ENCODE data around the gene HS1BP3.

Gene HS1BP3

GRCh38 chr2:20633001-20633400, 17.9 kb downstream of the HS1BP3 start:
- no peaks in the 10 kb centered on the region for H3K9me3 ChIP-seq (ENCODE audit: control insufficient read depth in 1 of 2, low read length in 2 of 2)
- H3K36me3 ChIP-seq (ENCODE audit: control insufficient read depth in 1 of 2, insufficient read depth in 2 of 2, low read length in 2 of 2) = peaks cover 4 to 11% of the 10 kb centered on the region in 2 donors
- H3K27me3 ChIP-seq (ENCODE audit: low read depth, low read length) = no peaks in the 10 kb centered on the region
- H3K4me3 ChIP-seq (ENCODE audit: low read depth in 1 of 2, low read length in 2 of 2) = no peak overlapping the region
- peaks cover 17 to 38% of the 10 kb centered on the region in 2 donors for H3K4me1 ChIP-seq (ENCODE audit: control insufficient read depth in 1 of 2, insufficient read depth in 2 of 2, low read length in 2 of 2)
- H3K27ac ChIP-seq (ENCODE audit: low read length) = peak overlapping the region; percentile 14

- Histone ChIP-seq H3K27ac (ENCODE audit: low read length) (no peak overlapping the region), H3K4me3 (ENCODE audit: low read depth in 1 of 2, low read length in 2 of 2) (no peak overlapping the region), H3K9me3 (ENCODE audit: control insufficient read depth in 1 of 2, low read length in 2 of 2) (no peaks in the 10 kb centered on the region), H3K27me3 (ENCODE audit: low read depth, low read length) (no peaks in the 10 kb centered on the region), H3K4me1 (ENCODE audit: control insufficient read depth in 1 of 2, insufficient read depth in 2 of 2, low read length in 2 of 2) (peaks cover 17 to 38% of the 10 kb centered on the region in 2 donors), H3K36me3 (ENCODE audit: control insufficient read depth in 1 of 2, insufficient read depth in 2 of 2, low read length in 2 of 2) (peaks cover 0 to 11% of the 10 kb centered on the region in 2 donors)
These were observed 18.4 kb downstream of the HS1BP3 start for GRCh38 chr2:20632446-20632990.

DNA sequence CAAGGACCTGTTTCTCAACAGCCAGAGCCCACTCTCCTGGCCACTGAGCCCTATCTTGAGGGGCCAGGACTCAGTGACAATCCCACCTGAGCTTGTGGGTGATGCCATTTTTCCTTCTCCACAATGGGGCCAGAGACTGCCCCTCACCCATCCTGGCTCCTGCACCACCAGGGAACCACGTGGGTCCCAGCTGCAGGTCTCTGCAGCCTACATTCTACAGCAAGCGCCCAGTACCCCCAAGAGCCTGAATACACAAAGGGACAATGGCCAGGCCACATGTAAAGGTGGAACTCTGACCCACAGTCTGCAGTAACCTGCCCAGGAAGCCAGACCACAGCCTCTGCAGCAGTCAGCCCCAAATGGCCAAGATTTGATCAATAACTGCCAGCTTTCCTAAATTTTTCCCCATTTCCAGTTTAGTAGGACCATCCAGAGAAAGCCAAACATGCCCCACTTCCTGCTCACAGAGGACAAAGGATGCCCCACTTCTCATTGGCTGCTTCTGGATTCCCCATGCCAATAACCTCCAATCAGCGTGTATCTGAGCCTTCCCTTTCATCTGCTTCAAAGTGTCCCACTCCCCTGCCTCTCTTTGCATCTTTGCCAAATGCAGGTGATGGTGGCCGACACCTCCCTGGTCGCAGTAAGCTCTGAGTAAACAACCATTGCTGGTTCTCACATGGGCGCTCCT, 19.1 kb downstream of the HS1BP3 start:
- no peak overlapping the region for H3K27ac ChIP-seq (ENCODE audit: low read length)

DNA sequence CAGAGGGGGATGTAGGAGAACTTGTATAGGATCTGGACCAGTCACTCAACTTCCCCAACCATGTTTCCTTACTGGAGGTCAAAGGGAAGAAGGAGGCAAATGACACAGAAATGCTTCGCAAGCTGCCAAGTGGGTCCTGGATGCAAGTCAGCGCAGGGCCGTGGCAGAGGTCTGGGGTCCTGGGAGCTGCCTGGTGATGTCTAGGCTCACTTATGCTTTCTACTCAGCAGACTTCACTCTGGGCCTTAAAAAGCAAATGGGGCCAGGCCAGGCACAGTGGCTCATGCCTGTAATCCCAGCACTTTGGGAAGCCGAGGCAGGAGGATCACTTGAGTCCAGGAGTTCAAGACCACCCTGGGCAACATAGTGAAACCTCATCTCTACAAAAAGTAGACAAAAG, 19.9 kb downstream of the HS1BP3 start:
- no peaks in the 10 kb centered on the region for H3K27me3 ChIP-seq (ENCODE audit: low read depth, low read length)

More for the DNA sequence above, 19.1 kb downstream of the HS1BP3 start:
- Histone ChIP-seq H3K36me3 (ENCODE audit: control insufficient read depth in 1 of 2, insufficient read depth in 2 of 2, low read length in 2 of 2) (peaks cover 0 to 11% of the 10 kb centered on the region in 2 donors), H3K4me1 (ENCODE audit: control insufficient read depth in 1 of 2, insufficient read depth in 2 of 2, low read length in 2 of 2) (peaks cover 17 to 38% of the 10 kb centered on the region in 2 donors), H3K4me3 (ENCODE audit: low read depth in 1 of 2, low read length in 2 of 2) (no peak overlapping the region), H3K9me3 (ENCODE audit: control insufficient read depth in 1 of 2, low read length in 2 of 2) (no peaks in the 10 kb centered on the region), H3K27me3 (ENCODE audit: low read depth, low read length) (no peaks in the 10 kb centered on the region)

GRCh38 chr2:20629581-20630171, 21.2 kb downstream of the HS1BP3 start:
- no peaks in the 10 kb centered on the region for H3K9me3 ChIP-seq (ENCODE audit: control insufficient read depth in 1 of 2, low read length in 2 of 2)
- H3K27ac ChIP-seq (ENCODE audit: low read length) = no peak overlapping the region
- no peak overlapping the region for H3K4me3 ChIP-seq (ENCODE audit: low read depth in 1 of 2, low read length in 2 of 2)
- peaks cover 9 to 20% of the 10 kb centered on the region in 2 donors for H3K4me1 ChIP-seq (ENCODE audit: control insufficient read depth in 1 of 2, insufficient read depth in 2 of 2, low read length in 2 of 2)
- H3K36me3 ChIP-seq (ENCODE audit: control insufficient read depth in 1 of 2, insufficient read depth in 2 of 2, low read length in 2 of 2) = peaks cover under 1 to 7% of the 10 kb centered on the region in 2 donors
- H3K27me3 ChIP-seq (ENCODE audit: low read depth, low read length) = no peaks in the 10 kb centered on the region

More for the DNA sequence above, 19.9 kb downstream of the HS1BP3 start:
- Histone ChIP-seq H3K9me3 (ENCODE audit: control insufficient read depth in 1 of 2, low read length in 2 of 2) (no peaks in the 10 kb centered on the region), H3K36me3 (ENCODE audit: control insufficient read depth in 1 of 2, insufficient read depth in 2 of 2, low read length in 2 of 2) (peaks cover 0 to 11% of the 10 kb centered on the region in 2 donors), H3K27ac (ENCODE audit: low read length) (no peak overlapping the region), H3K4me1 (ENCODE audit: control insufficient read depth in 1 of 2, insufficient read depth in 2 of 2, low read length in 2 of 2) (peaks cover 17 to 33% of the 10 kb centered on the region in 2 donors), H3K4me3 (ENCODE audit: low read depth in 1 of 2, low read length in 2 of 2) (no peak overlapping the region)

DNA sequence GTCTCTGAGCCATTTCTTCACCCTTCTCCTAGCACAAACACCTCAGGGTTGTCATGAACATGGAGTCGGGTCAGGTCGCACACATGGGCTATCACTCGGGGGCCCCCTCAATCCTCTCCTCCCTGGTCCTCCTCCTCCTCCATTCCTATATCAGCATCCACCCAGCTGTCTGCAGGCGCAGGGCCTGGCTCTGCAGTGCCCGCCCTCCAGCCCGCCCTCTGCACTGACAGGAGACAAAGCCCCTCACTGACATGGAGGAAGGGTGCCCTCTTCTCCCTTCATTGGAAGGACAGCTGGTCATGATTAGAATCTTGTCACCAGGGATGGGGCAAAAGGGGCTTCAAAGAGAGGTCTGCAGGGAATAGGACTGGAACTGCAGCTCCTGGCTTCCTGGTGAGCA, 21.7 kb downstream of the HS1BP3 start:
- H3K9me3 ChIP-seq (ENCODE audit: control insufficient read depth in 1 of 2, low read length in 2 of 2) = no peaks in the 10 kb centered on the region
- H3K27ac ChIP-seq (ENCODE audit: low read length) = no peak overlapping the region
- peaks cover 4 to 15% of the 10 kb centered on the region in 2 donors for H3K4me1 ChIP-seq (ENCODE audit: control insufficient read depth in 1 of 2, insufficient read depth in 2 of 2, low read length in 2 of 2)

GRCh38 chr2:20627712-20628380, 23.1 kb downstream of the HS1BP3 start:
- peaks cover 13 to 18% of the 10 kb centered on the region in 2 donors for H3K36me3 ChIP-seq (ENCODE audit: control insufficient read depth in 1 of 2, insufficient read depth in 2 of 2, low read length in 2 of 2)
- H3K4me3 ChIP-seq (ENCODE audit: low read depth in 1 of 2, low read length in 2 of 2) = no peak overlapping the region
- H3K9me3 ChIP-seq (ENCODE audit: control insufficient read depth in 1 of 2, low read length in 2 of 2) = no peaks in the 10 kb centered on the region
- no peak overlapping the region for H3K27ac ChIP-seq (ENCODE audit: low read length)
- H3K27me3 ChIP-seq (ENCODE audit: low read depth, low read length) = no peaks in the 10 kb centered on the region
- H3K4me1 ChIP-seq (ENCODE audit: control insufficient read depth in 1 of 2, insufficient read depth in 2 of 2, low read length in 2 of 2) = peaks cover 0 to 10% of the 10 kb centered on the region in 2 donors

More for the DNA sequence above, 21.7 kb downstream of the HS1BP3 start:
- H3K4me3 ChIP-seq (ENCODE audit: low read depth in 1 of 2, low read length in 2 of 2) = no peak overlapping the region
- H3K27me3 ChIP-seq (ENCODE audit: low read depth, low read length) = no peaks in the 10 kb centered on the region
- H3K36me3 ChIP-seq (ENCODE audit: control insufficient read depth in 1 of 2, insufficient read depth in 2 of 2, low read length in 2 of 2) = peaks cover 5 to 7% of the 10 kb centered on the region in 2 donors

DNA sequence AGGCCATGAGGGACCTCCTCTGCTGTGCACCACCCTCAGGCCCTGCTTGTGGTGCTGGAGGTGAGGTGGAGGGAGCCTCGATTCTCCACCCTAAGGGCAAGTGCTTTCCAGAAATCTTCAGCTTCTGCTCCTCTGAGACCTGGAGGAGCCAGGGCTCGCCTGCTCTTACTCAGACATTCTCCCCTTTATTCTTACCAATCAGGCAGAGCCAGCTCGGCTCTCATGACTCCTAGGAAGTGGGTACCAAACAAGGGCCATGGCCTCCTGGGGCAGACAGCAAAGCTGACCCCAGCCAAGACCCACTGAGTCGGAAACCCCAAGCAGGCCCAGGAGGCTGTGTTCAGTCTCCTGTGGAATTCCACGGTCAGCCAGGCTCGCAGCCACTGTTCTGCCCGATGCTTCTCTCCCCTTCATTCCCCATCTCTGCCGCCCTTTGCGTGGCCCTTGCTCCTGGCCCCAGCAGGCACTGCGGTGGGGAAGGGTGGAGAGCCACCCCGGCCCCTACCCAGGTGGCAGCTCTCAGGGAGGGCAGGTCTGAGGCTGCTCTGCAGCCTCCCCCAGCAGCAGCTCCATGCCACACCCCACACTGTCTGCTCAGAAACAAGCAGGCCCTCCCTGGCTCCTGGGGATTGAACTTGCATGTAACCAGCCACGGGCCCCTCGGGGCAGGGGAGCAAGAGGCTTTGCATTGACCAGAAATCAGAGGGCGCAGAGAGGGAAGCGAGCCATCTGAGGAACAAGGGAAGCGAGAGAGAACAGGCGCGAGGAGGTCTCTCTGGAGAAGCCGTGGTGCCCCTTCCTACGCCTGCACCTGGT, 24.0 kb downstream of the HS1BP3 start:
- H3K27me3 ChIP-seq (ENCODE audit: low read depth, low read length) = no peaks in the 10 kb centered on the region
- peaks cover 15 to 27% of the 10 kb centered on the region in 2 donors for H3K36me3 ChIP-seq (ENCODE audit: control insufficient read depth in 1 of 2, insufficient read depth in 2 of 2, low read length in 2 of 2)
- no peak overlapping the region for H3K4me3 ChIP-seq (ENCODE audit: low read depth in 1 of 2, low read length in 2 of 2)
- peak overlapping the region; percentile 61 for H3K27ac ChIP-seq (ENCODE audit: low read length)
- no peaks in the 10 kb centered on the region for H3K9me3 ChIP-seq (ENCODE audit: control insufficient read depth in 1 of 2, low read length in 2 of 2)
- H3K4me1 ChIP-seq (ENCODE audit: control insufficient read depth in 1 of 2, insufficient read depth in 2 of 2, low read length in 2 of 2) = peaks cover 0 to 10% of the 10 kb centered on the region in 2 donors

GRCh38 chr2:20626392-20626697, 24.6 kb downstream of the HS1BP3 start:
- Histone ChIP-seq H3K4me3 (ENCODE audit: low read depth in 1 of 2, low read length in 2 of 2) (no peak overlapping the region), H3K27me3 (ENCODE audit: low read depth, low read length) (no peaks in the 10 kb centered on the region), H3K27ac (ENCODE audit: low read length) (peak overlapping the region; percentile 61), H3K36me3 (ENCODE audit: control insufficient read depth in 1 of 2, insufficient read depth in 2 of 2, low read length in 2 of 2) (peaks cover 17 to 33% of the 10 kb centered on the region in 2 donors), H3K4me1 (ENCODE audit: control insufficient read depth in 1 of 2, insufficient read depth in 2 of 2, low read length in 2 of 2) (peaks cover 0 to 10% of the 10 kb centered on the region in 2 donors), H3K9me3 (ENCODE audit: control insufficient read depth in 1 of 2, low read length in 2 of 2) (no peaks in the 10 kb centered on the region)

GRCh38 chr2:20625491-20626391, 25.2 kb downstream of the HS1BP3 start:
- peaks cover 23 to 38% of the 10 kb centered on the region in 2 donors for H3K36me3 ChIP-seq (ENCODE audit: control insufficient read depth in 1 of 2, insufficient read depth in 2 of 2, low read length in 2 of 2)
- H3K4me1 ChIP-seq (ENCODE audit: control insufficient read depth in 1 of 2, insufficient read depth in 2 of 2, low read length in 2 of 2) = peaks cover 0 to 11% of the 10 kb centered on the region in 2 donors
- H3K27ac ChIP-seq (ENCODE audit: low read length) = peak overlapping the region; percentile 77

More at GRCh38 chr2:20625491-20626391, 25.2 kb downstream of the HS1BP3 start:
- Histone ChIP-seq H3K27me3 (ENCODE audit: low read depth, low read length) (no peaks in the 10 kb centered on the region), H3K9me3 (ENCODE audit: control insufficient read depth in 1 of 2, low read length in 2 of 2) (no peaks in the 10 kb centered on the region), H3K4me3 (ENCODE audit: low read depth in 1 of 2, low read length in 2 of 2) (no peak overlapping the region)

All from muscle layer of duodenum (tissue), 2 donors.